ENCODE results near the gene KRTAP10-12.

KRTAP10-12 gene

GRCh38 chr21:44701023-44701400 is 4.0 kb downstream of the KRTAP10-12 start:
- Mint-ChIP-seq H3K4me1 (ENCODE audit: low read depth) (peaks cover 12% of the 10 kb centered on the region), H3K4me3 (no peak overlapping the region), H3K9me3 (ENCODE audit: low read depth) (no peaks in the 10 kb centered on the region), H3K27ac (no peak overlapping the region), H3K36me3 (no peaks in the 10 kb centered on the region), H3K27me3 (peaks cover 45% of the 10 kb centered on the region)

DNA sequence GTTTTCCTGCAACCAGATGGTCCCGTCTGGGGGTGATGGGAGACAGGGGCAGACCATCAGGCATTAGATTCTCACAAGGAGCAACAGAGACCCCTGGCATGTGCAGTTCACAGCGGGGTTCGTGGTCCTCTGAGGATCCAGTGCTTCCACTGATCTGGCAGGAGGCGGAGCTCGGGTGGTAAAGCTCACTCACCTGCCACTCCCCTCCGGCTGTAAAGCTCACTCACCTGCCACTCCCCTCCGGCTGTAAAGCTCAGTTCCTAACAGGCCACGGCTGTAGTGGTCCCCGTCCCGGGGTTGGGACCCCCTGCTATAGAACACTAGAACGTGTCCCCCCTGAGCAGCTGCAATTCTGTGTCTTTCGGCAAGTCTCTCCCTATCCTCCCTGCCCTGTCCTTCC is 4.6 kb downstream of the KRTAP10-12 start:
- Mint-ChIP-seq H3K4me1 (ENCODE audit: low read depth) (peaks cover 15% of the 10 kb centered on the region), H3K9me3 (ENCODE audit: low read depth) (no peaks in the 10 kb centered on the region), H3K27me3 (peaks cover 48% of the 10 kb centered on the region), H3K36me3 (no peaks in the 10 kb centered on the region), H3K27ac (peak overlapping the region; percentile 41), H3K4me3 (no peak overlapping the region)

GRCh38 chr21:44702111-44702972 is 5.4 kb downstream of the KRTAP10-12 start:
- H3K36me3 Mint-ChIP-seq, result no peaks in the 10 kb centered on the region
- H3K27ac Mint-ChIP-seq, result no peak overlapping the region
- H3K4me3 Mint-ChIP-seq, result no peak overlapping the region
- H3K27me3 Mint-ChIP-seq, result peaks cover 48% of the 10 kb centered on the region
- H3K9me3 Mint-ChIP-seq (ENCODE audit: low read depth), result no peaks in the 10 kb centered on the region
- H3K4me1 Mint-ChIP-seq (ENCODE audit: low read depth), result peaks cover 16% of the 10 kb centered on the region

DNA sequence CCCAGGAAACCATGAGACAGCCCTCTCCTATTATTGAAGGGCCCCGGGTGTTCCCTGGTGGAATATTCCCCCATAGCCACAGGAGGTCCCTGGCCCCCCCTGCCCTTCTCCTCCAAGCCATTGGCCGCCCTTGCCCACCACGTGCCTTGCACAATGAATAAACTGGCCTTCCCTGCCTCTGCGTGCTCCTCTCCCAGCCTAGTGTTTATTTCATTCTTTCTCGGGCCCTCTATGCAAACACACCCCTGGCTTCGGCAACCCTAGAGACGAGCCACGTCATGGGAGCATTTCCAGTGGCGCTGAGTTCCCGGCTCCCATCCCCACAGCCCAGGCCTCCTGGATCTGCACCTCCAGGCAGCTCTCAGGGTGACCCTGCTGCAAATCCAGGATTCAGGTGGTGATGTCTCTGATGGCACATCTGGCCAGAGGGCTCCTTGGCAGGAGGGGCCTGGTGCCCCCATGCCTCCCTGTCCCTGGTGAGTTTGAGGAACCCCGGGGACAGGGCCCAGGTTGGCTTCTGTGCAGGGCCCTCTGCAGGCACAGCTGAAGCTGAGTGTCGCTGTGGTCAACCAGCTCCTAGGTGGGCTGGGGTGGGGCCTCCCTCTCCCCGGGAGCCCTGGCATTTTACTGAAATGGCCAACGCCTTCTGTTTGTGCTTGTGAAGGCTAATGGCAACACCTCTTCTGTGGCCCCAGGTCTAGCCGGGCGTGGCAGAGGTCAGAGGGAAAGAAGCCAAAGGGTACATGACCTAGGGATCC is 6.2 kb downstream of the KRTAP10-12 start:
- Mint-ChIP-seq H3K9me3 (ENCODE audit: low read depth) (no peaks in the 10 kb centered on the region), H3K4me3 (no peak overlapping the region), H3K27ac (no peak overlapping the region), H3K27me3 (peaks cover 43% of the 10 kb centered on the region), H3K36me3 (no peaks in the 10 kb centered on the region), H3K4me1 (ENCODE audit: low read depth) (peaks cover 15% of the 10 kb centered on the region)

GRCh38 chr21:44703731-44704635 is 7.0 kb downstream of the KRTAP10-12 start:
- no peaks in the 10 kb centered on the region for H3K36me3 Mint-ChIP-seq
- no peak overlapping the region for H3K4me3 Mint-ChIP-seq
- H3K4me1 Mint-ChIP-seq (ENCODE audit: low read depth), result peaks cover 18% of the 10 kb centered on the region
- H3K27ac Mint-ChIP-seq, result no peak overlapping the region
- H3K9me3 Mint-ChIP-seq (ENCODE audit: low read depth), result no peaks in the 10 kb centered on the region
- H3K27me3 Mint-ChIP-seq, result peaks cover 44% of the 10 kb centered on the region

GRCh38 chr21:44704636-44705001 is 7.6 kb downstream of the KRTAP10-12 start:
- H3K4me1 Mint-ChIP-seq (ENCODE audit: low read depth), result peaks cover 20% of the 10 kb centered on the region
- H3K27me3 Mint-ChIP-seq, result peaks cover 44% of the 10 kb centered on the region
- H3K27ac Mint-ChIP-seq, result no peak overlapping the region
- no peaks in the 10 kb centered on the region for H3K9me3 Mint-ChIP-seq (ENCODE audit: low read depth)
- H3K4me3 Mint-ChIP-seq, result no peak overlapping the region
- no peaks in the 10 kb centered on the region for H3K36me3 Mint-ChIP-seq

GRCh38 chr21:44706026-44706705 is 9.2 kb downstream of the KRTAP10-12 start:
- H3K36me3 Mint-ChIP-seq, result no peaks in the 10 kb centered on the region
- H3K27me3 Mint-ChIP-seq, result peaks cover 44% of the 10 kb centered on the region
- peaks cover 34% of the 10 kb centered on the region for H3K4me1 Mint-ChIP-seq (ENCODE audit: low read depth)
- H3K27ac Mint-ChIP-seq, result no peak overlapping the region
- no peaks in the 10 kb centered on the region for H3K9me3 Mint-ChIP-seq (ENCODE audit: low read depth)
- no peak overlapping the region for H3K4me3 Mint-ChIP-seq

DNA sequence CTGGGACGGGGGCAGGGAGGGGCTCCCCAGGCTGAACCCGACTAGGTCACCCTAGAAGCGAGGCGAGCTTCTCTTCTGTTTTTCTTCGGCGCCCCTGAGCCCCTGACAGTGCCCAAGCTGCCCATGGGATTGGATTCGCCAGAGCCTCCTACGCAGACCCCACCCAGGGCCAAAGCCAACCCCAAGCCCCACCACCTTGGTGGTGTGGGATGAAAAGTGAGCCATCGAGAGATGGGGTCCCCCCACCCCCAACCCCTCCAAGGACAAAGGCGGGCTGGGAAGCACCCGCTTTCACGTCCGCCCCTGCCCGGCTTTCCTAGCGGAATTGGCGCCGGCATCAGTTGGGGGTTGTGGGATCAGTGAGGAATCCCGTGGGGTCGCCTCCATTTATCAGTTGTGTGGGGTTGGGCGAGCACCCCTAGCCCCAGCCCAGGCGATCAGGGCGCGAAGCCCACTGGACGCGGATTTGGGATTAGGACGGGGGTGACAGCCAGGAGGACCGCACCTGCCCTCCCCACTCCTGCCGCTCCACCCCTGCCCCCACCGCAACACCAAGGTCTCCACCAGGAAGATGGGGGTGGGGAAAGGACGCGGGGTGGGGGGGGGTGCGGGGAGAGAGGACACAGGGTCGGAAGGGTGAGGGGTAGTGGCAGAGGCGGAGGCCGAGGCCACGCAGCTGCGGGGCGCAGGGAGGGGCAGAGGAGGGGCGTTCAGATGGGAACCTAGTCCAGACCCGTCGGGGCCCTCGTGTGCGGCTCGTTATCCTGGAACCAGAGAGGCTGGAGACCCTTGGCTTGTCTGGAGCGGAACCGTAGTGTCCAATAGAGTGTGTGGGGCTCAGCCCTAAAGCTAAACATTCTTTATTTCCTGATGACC is 10.0 kb downstream of the KRTAP10-12 start:
- H3K4me3 Mint-ChIP-seq, result no peak overlapping the region

GRCh38 chr21:44708213-44708865 is 11.4 kb downstream of the KRTAP10-12 start:
- peak overlapping the region; percentile 17 for H3K4me3 Mint-ChIP-seq
- peaks cover 44% of the 10 kb centered on the region for H3K27me3 Mint-ChIP-seq
- no peak overlapping the region for H3K27ac Mint-ChIP-seq
- H3K9me3 Mint-ChIP-seq (ENCODE audit: low read depth), result no peaks in the 10 kb centered on the region
- no peaks in the 10 kb centered on the region for H3K36me3 Mint-ChIP-seq
- H3K4me1 Mint-ChIP-seq (ENCODE audit: low read depth), result peaks cover 36% of the 10 kb centered on the region

More for the DNA sequence above, 10.0 kb downstream of the KRTAP10-12 start:
- Mint-ChIP-seq H3K4me1 (ENCODE audit: low read depth) (peaks cover 36% of the 10 kb centered on the region), H3K9me3 (ENCODE audit: low read depth) (no peaks in the 10 kb centered on the region), H3K27ac (no peak overlapping the region), H3K27me3 (peaks cover 43% of the 10 kb centered on the region), H3K36me3 (no peaks in the 10 kb centered on the region)

- Mint-ChIP-seq H3K4me1 (ENCODE audit: low read depth) (peaks cover 36% of the 10 kb centered on the region), H3K27ac (no peak overlapping the region), H3K4me3 (peak overlapping the region; percentile 72), H3K36me3 (no peaks in the 10 kb centered on the region), H3K9me3 (ENCODE audit: low read depth) (no peaks in the 10 kb centered on the region), H3K27me3 (peaks cover 49% of the 10 kb centered on the region)
These were observed 12.0 kb downstream of the KRTAP10-12 start for GRCh38 chr21:44708866-44709425.

GRCh38 chr21:44709426-44710293 is 12.7 kb downstream of the KRTAP10-12 start:
- Mint-ChIP-seq H3K27ac (no peak overlapping the region), H3K4me1 (ENCODE audit: low read depth) (peaks cover 37% of the 10 kb centered on the region), H3K4me3 (peak overlapping the region; percentile 72), H3K27me3 (peaks cover 47% of the 10 kb centered on the region), H3K36me3 (no peaks in the 10 kb centered on the region), H3K9me3 (ENCODE audit: low read depth) (no peaks in the 10 kb centered on the region)

GRCh38 chr21:44710294-44710665 is 13.3 kb downstream of the KRTAP10-12 start:
- peak overlapping the region; percentile 72 for H3K4me3 Mint-ChIP-seq
- peaks cover 47% of the 10 kb centered on the region for H3K27me3 Mint-ChIP-seq
- H3K4me1 Mint-ChIP-seq (ENCODE audit: low read depth), result peaks cover 43% of the 10 kb centered on the region

More at GRCh38 chr21:44710294-44710665, 13.3 kb downstream of the KRTAP10-12 start:
- no peak overlapping the region for H3K27ac Mint-ChIP-seq
- no peaks in the 10 kb centered on the region for H3K36me3 Mint-ChIP-seq
- H3K9me3 Mint-ChIP-seq (ENCODE audit: low read depth), result no peaks in the 10 kb centered on the region
